ENCODE measurements around the gene CNOT9. TPM values are rescaled to one million over a fixed set of nuclear protein-coding genes. Genes with fewer than 3 reads are reported as not detected.

Gene CNOT9
- total and polyA plus RNA-seq, 2 of the 13 experiments (the other 11 are each of a cell fraction or from before 2014, with no cell fraction given), result 82.6 to 92.4 TPM

- peak; percentile 85 for TF ChIP-seq ZNF264 (CRISPR knock-in tag; IDR thresholded peaks at IDR 0.05)
- TF ChIP-seq TBX3 (IDR thresholded peaks at IDR 0.05; ENCODE audit: borderline replicate concordance), result peak; percentile 88
- TF ChIP-seq TRAFD1 (CRISPR knock-in tag; IDR thresholded peaks at IDR 0.05; ENCODE audit: borderline replicate concordance), result no peak
- peak; percentile 25 for TF ChIP-seq KDM6A (CRISPR knock-in tag; IDR thresholded peaks at IDR 0.05; ENCODE audit: low read depth)
- no peak for TF ChIP-seq ZBTB33 (CRISPR knock-in tag; IDR thresholded peaks at IDR 0.05)
- TF ChIP-seq GLMP (CRISPR knock-in tag; IDR thresholded peaks at IDR 0.05; ENCODE audit: borderline replicate concordance), result no peak; the same call in 1 of the 2 replicates
- TF ChIP-seq, protein P1, sequence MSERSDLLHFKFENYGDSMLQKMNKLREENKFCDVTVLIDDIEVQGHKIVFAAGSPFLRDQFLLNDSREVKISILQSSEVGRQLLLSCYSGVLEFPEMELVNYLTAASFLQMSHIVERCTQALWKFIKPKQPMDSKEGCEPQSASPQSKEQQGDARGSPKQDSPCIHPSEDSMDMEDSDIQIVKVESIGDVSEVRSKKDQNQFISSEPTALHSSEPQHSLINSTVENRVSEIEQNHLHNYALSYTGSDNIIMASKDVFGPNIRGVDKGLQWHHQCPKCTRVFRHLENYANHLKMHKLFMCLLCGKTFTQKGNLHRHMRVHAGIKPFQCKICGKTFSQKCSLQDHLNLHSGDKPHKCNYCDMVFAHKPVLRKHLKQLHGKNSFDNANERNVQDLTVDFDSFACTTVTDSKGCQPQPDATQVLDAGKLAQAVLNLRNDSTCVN (CRISPR knock-in tag; IDR thresholded peaks at IDR 0.05; ENCODE audit: borderline replicate concordance), result peak; percentile 82
- TF ChIP-seq ETS1 (CRISPR knock-in tag; IDR thresholded peaks at IDR 0.05), result peak; percentile 92; the same call in 1 of the 2 replicates
- peak; percentile 96 for TF ChIP-seq NAIF1 (CRISPR knock-in tag; IDR thresholded peaks at IDR 0.05; ENCODE audit: borderline replicate concordance)
- peak; percentile 99 for TF ChIP-seq ZSCAN30 (CRISPR knock-in tag; IDR thresholded peaks at IDR 0.05)
- TF ChIP-seq EZH2 (conservative IDR thresholded peaks at IDR 0.05; ENCODE audit: low read depth, low read length), result no peak
- TF ChIP-seq ZBTB8A (CRISPR knock-in tag; IDR thresholded peaks at IDR 0.05; ENCODE audit: borderline replicate concordance, low read depth), result peak; percentile 93; the same call in 1 of the 2 replicates
- peak; percentile 94; the same call in 1 of the 2 replicates for TF ChIP-seq SP4 (CRISPR knock-in tag; IDR thresholded peaks at IDR 0.05)
- peak; percentile 94 for TF ChIP-seq E2F5 (CRISPR knock-in tag; conservative IDR thresholded peaks at IDR 0.05)
- peak; percentile 81 for TF ChIP-seq RXRA (CRISPR knock-in tag; IDR thresholded peaks at IDR 0.05)
- TF ChIP-seq RFX1 (IDR thresholded peaks at IDR 0.05), result no peak
- TF ChIP-seq, protein P2, sequence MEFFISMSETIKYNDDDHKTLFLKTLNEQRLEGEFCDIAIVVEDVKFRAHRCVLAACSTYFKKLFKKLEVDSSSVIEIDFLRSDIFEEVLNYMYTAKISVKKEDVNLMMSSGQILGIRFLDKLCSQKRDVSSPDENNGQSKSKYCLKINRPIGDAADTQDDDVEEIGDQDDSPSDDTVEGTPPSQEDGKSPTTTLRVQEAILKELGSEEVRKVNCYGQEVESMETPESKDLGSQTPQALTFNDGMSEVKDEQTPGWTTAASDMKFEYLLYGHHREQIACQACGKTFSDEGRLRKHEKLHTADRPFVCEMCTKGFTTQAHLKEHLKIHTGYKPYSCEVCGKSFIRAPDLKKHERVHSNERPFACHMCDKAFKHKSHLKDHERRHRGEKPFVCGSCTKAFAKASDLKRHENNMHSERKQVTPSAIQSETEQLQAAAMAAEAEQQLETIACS (CRISPR knock-in tag; IDR thresholded peaks at IDR 0.05), result peak; percentile 79; the same call in 1 of the 2 replicates
- TF ChIP-seq ZNF772 (CRISPR knock-in tag; IDR thresholded peaks at IDR 0.05), result peak; percentile 99
- TF ChIP-seq XBP1 (CRISPR knock-in tag; IDR thresholded peaks at IDR 0.05), result no peak
Measured at GRCh38 chr2:218568190-218569037, at the start of gene CNOT9, which contains the start of gene USP37 (continued).

Measured in HepG2 (cell line).